22Rv1 (cell line): ENCODE measurements around the gene DLD.

Source experiments
- H3K27ac ChIP-seq: fragments of 450-650 bp; 2 replicates; pipeline ENCODE4 v1.5.1; 2017
- CTCF ChIP-seq: fragments of 450-650 bp; IDR thresholded peaks from 2 replicates; pipeline ENCODE4 v1.5.1; 2017; ENCODE audit warnings: mild to moderate bottlenecking
- ZFX ChIP-seq: fragments of 450-650 bp; IDR thresholded peaks from 2 replicates; pipeline ENCODE4 v1.6.1; 2017; ENCODE audit warnings: antibody characterized with exemption, borderline replicate concordance

Gene DLD

GRCh38 chr7:107909445-107909844, 18.5 kb downstream of the DLD start:
- TF ChIP-seq ZFX (no peak), CTCF (no peak)

GRCh38 chr7:107911981-107912380, 21.0 kb downstream of the DLD start:
- TF ChIP-seq ZFX: no peak
- TF ChIP-seq CTCF: no peak
- H3K27ac ChIP-seq: no peak overlapping the region

More at GRCh38 chr7:107909445-107909844, 18.5 kb downstream of the DLD start:
- H3K27ac ChIP-seq: no peak overlapping the region

- no peak for TF ChIP-seq CTCF
- no peak for TF ChIP-seq ZFX
- H3K27ac ChIP-seq: no peak overlapping the region
These were observed 22.9 kb downstream of the DLD start for GRCh38 chr7:107913851-107914250.

- no peak overlapping the region for H3K27ac ChIP-seq
- TF ChIP-seq ZFX (no peak), CTCF (no peak)
These were observed 23.8 kb downstream of the DLD start for GRCh38 chr7:107914831-107915230.

- no peak overlapping the region for H3K27ac ChIP-seq
- TF ChIP-seq CTCF (no peak), ZFX (no peak)
These were observed 24.6 kb downstream of the DLD start for GRCh38 chr7:107915541-107915940.

- H3K27ac ChIP-seq: no peak overlapping the region
- TF ChIP-seq CTCF (no peak), ZFX (no peak)
These were observed 27.0 kb downstream of the DLD start for GRCh38 chr7:107917763-107918651.

GRCh38 chr7:107918948-107919347, 28.0 kb downstream of the DLD start:
- no peak for TF ChIP-seq CTCF
- TF ChIP-seq ZFX: no peak

More at GRCh38 chr7:107918948-107919347, 28.0 kb downstream of the DLD start:
- H3K27ac ChIP-seq: no peak overlapping the region
